Measurements from ENCODE around the gene ATP5F1C.

The ATP5F1C gene

GRCh38 chr10:7846591-7846990 lies 58.6 kb downstream of the ATP5F1C start:
- H3K9me3 ChIP-seq (ENCODE audit: control insufficient read depth, low read length) = no peaks in the 10 kb centered on the region
- peaks cover under 1% of the 10 kb centered on the region for H3K36me3 ChIP-seq (ENCODE audit: control insufficient read depth, insufficient read depth, low read length)
- H3K27ac ChIP-seq (ENCODE audit: low read depth, low read length, severe bottlenecking) = no peak overlapping the region
- no peak overlapping the region for H3K4me3 ChIP-seq (ENCODE audit: extremely low read depth, insufficient read depth, low read length, poor library complexity, severe bottlenecking)
- peaks cover 4% of the 10 kb centered on the region for H3K4me1 ChIP-seq (ENCODE audit: control insufficient read depth, insufficient read depth, low read length, poor library complexity, severe bottlenecking)
- WGBS, 2 experiments (ENCODE audit: insufficient coverage in 2 of 2) = no CpG with 5 or more reads among the region's 1 CpG

GRCh38 chr10:7853226-7853842 lies 65.4 kb downstream of the ATP5F1C start:
- Histone ChIP-seq H3K9me3 (ENCODE audit: control insufficient read depth, low read length) (no peaks in the 10 kb centered on the region), H3K4me3 (ENCODE audit: extremely low read depth, insufficient read depth, low read length, poor library complexity, severe bottlenecking) (no peak overlapping the region), H3K36me3 (ENCODE audit: control insufficient read depth, insufficient read depth, low read length) (peaks cover 5% of the 10 kb centered on the region), H3K4me1 (ENCODE audit: control insufficient read depth, insufficient read depth, low read length, poor library complexity, severe bottlenecking) (peaks cover 45% of the 10 kb centered on the region), H3K27ac (ENCODE audit: low read depth, low read length, severe bottlenecking) (no peak overlapping the region)
- WGBS, 2 experiments (ENCODE audit: insufficient coverage in 2 of 2) = 90% methylated on average over 2 of the region's 4 CpGs; no CpG with 5 or more reads in 1 of the 2 experiments

- Histone ChIP-seq H3K27ac (ENCODE audit: low read depth, low read length, severe bottlenecking) (peak overlapping the region; percentile 97), H3K9me3 (ENCODE audit: control insufficient read depth, low read length) (no peaks in the 10 kb centered on the region), H3K36me3 (ENCODE audit: control insufficient read depth, insufficient read depth, low read length) (peaks cover 5% of the 10 kb centered on the region), H3K4me1 (ENCODE audit: control insufficient read depth, insufficient read depth, low read length, poor library complexity, severe bottlenecking) (peaks cover 45% of the 10 kb centered on the region), H3K4me3 (ENCODE audit: extremely low read depth, insufficient read depth, low read length, poor library complexity, severe bottlenecking) (no peak overlapping the region)
- 80% methylated on average over 1 of the region's 3 CpGs; no CpG with 5 or more reads in 1 of the 2 experiments for WGBS, 2 experiments (ENCODE audit: insufficient coverage in 2 of 2)
Observed at GRCh38 chr10:7853890-7854289, 65.9 kb downstream of the ATP5F1C start.

- Histone ChIP-seq H3K36me3 (ENCODE audit: control insufficient read depth, insufficient read depth, low read length) (peaks cover 10% of the 10 kb centered on the region), H3K27ac (ENCODE audit: low read depth, low read length, severe bottlenecking) (peak overlapping the region; percentile 97), H3K9me3 (ENCODE audit: control insufficient read depth, low read length) (peaks cover 8% of the 10 kb centered on the region), H3K4me3 (ENCODE audit: extremely low read depth, insufficient read depth, low read length, poor library complexity, severe bottlenecking) (no peak overlapping the region), H3K4me1 (ENCODE audit: control insufficient read depth, insufficient read depth, low read length, poor library complexity, severe bottlenecking) (peaks cover 45% of the 10 kb centered on the region)
- WGBS, 2 experiments (ENCODE audit: insufficient coverage in 2 of 2) = 33 to 35% methylated on average over 3 to 4 of the region's 4 CpGs
Observed at GRCh38 chr10:7855205-7855604, 67.2 kb downstream of the ATP5F1C start.

- WGBS, 2 experiments (ENCODE audit: insufficient coverage in 2 of 2) = no CpG with 5 or more reads among the region's 4 CpGs
- no peak overlapping the region for H3K4me3 ChIP-seq (ENCODE audit: extremely low read depth, insufficient read depth, low read length, poor library complexity, severe bottlenecking)
- peaks cover 19% of the 10 kb centered on the region for H3K9me3 ChIP-seq (ENCODE audit: control insufficient read depth, low read length)
Observed at GRCh38 chr10:7856678-7857077, 68.7 kb downstream of the ATP5F1C start.

GRCh38 chr10:7857262-7857661 lies 69.3 kb downstream of the ATP5F1C start:
- peaks cover 25% of the 10 kb centered on the region for H3K9me3 ChIP-seq (ENCODE audit: control insufficient read depth, low read length)
- H3K27ac ChIP-seq (ENCODE audit: low read depth, low read length, severe bottlenecking) = no peak overlapping the region
- peaks cover 41% of the 10 kb centered on the region for H3K4me1 ChIP-seq (ENCODE audit: control insufficient read depth, insufficient read depth, low read length, poor library complexity, severe bottlenecking)
- H3K4me3 ChIP-seq (ENCODE audit: extremely low read depth, insufficient read depth, low read length, poor library complexity, severe bottlenecking) = no peak overlapping the region
- WGBS, 2 experiments (ENCODE audit: insufficient coverage in 2 of 2) = 93 to 100% methylated on average over 2 of the region's 4 CpGs
- peaks cover 5% of the 10 kb centered on the region for H3K36me3 ChIP-seq (ENCODE audit: control insufficient read depth, insufficient read depth, low read length)

More at GRCh38 chr10:7856678-7857077, 68.7 kb downstream of the ATP5F1C start:
- peaks cover 9% of the 10 kb centered on the region for H3K36me3 ChIP-seq (ENCODE audit: control insufficient read depth, insufficient read depth, low read length)
- no peak overlapping the region for H3K27ac ChIP-seq (ENCODE audit: low read depth, low read length, severe bottlenecking)
- H3K4me1 ChIP-seq (ENCODE audit: control insufficient read depth, insufficient read depth, low read length, poor library complexity, severe bottlenecking) = peaks cover 41% of the 10 kb centered on the region
